H7 (cell line): ENCODE measurements around the gene PHKG2. TPM values are rescaled to one million over a fixed set of nuclear protein-coding genes. Genes with fewer than 3 reads are reported as not detected.
A peak's percentile ranks its signal among the peaks of the same experiment; 100 is the strongest.

ENCODE experiments used
- DNase-seq: peaks from one replicate; pipeline ENCODE4 v3.0.0; 2012
- H3K27me3 ChIP-seq: 2 replicates; pipeline ENCODE4 v1.6.0; 2011; ENCODE audit warnings: mild to moderate bottlenecking, low read length; ENCODE audit not compliant: control insufficient read depth, insufficient read depth
- H3K36me3 ChIP-seq: replicated peaks from 2 replicates; pipeline ENCODE4 v1.5.1; 2011; ENCODE audit warnings: low read length; ENCODE audit not compliant: control insufficient read depth, insufficient read depth
- H3K4me3 ChIP-seq: 2 replicates; pipeline ENCODE4 v1.5.1; 2011; ENCODE audit warnings: low read depth, mild to moderate bottlenecking, control low read depth, low read length, moderate library complexity; ENCODE audit not compliant: insufficient read depth
- total RNA-seq: library from RNA; depleted of rRNA; stranded (reverse); fragments of >200 nt; shearing (Covaris generic); gene quantifications from 2 replicates; pipeline ENCODE4 v1.2.3, GENCODE V29; 2014

Gene PHKG2
- total RNA-seq, 1 experiment from 2014 or later, result 27.0 TPM

DNA sequence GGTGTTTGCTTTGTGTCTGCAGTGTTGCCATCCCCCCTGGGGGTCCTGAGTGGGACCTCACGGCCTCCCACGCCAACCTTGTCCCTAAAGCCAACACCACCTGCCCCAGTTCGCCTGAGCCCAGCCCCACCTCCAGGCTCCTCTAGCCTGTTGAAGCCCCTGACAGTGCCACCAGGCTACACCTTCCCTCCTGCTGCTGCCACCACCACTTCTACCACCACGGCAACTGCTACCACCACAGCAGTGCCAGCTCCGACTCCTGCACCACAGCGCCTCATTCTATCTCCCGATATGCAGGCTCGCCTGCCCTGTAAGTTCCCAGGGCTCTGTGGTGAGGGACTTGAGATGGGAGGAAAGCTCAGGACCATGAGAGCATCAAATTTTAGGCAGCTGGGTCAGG, 27.1 kb upstream of the PHKG2 start:
- Histone ChIP-seq H3K27me3 (no peaks in the 10 kb centered on the region), H3K4me3 (no peak overlapping the region), H3K36me3 (peaks cover 53% of the 10 kb centered on the region)
- no peak for DNase-seq

DNA sequence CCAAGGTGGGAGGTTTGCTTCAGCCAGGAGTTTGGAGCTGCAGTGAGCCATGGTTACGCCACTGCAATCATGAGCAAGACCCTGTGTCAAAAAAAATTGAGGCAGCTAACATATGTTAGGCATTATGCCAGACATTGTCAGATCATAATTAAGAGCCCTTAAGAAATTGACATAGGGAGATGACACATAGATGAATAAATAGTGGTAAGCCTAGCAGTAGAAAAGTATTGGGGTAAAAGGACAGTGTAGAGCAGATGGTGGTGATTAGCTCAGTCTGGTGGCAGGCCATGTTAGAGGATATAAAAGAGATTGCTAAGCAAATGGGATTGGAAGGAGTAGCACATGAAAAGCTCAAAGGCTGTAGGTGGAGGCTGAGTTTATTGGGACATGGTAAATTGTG, 26.6 kb upstream of the PHKG2 start:
- Histone ChIP-seq H3K4me3 (no peak overlapping the region), H3K36me3 (peaks cover 51% of the 10 kb centered on the region), H3K27me3 (no peaks in the 10 kb centered on the region)
- DNase-seq, result no peak

DNA sequence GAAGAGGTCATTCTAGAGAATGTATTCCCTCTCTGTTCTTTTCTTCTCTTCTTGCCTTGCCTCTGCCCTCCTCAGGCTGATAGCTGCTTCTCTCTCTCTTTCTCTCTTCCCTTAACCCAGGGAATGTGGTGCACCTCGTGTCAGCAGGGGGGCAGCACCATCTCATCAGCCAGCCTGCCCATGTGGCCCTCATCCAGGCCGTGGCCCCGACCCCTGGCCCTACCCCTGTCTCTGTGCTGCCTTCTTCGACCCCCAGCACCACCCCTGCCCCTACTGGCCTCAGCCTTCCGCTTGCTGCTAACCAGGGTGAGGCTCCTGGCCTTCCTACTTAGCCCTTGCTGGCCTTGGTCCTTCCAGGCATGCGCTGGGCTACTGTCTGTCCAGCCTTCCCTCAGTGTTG, 25.8 kb upstream of the PHKG2 start:
- Histone ChIP-seq H3K36me3 (peaks cover 44% of the 10 kb centered on the region), H3K27me3 (no peaks in the 10 kb centered on the region), H3K4me3 (no peak overlapping the region)
- peak; percentile 63 for DNase-seq

DNA sequence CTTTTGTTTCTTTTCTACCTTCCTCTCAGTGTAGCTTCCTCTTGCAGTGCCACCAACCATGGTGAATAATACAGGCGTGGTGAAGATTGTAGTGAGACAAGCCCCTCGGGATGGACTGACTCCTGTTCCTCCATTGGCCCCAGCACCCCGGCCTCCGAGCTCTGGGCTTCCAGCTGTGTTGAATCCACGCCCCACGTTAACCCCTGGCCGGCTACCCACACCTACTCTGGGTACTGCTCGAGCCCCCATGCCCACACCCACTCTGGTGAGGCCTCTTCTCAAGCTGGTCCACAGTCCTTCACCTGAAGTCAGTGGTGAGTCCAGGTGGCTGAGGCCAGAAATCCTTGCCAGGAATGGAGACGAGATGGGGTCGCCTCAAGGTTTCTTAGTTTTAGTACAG, 25.3 kb upstream of the PHKG2 start:
- DNase-seq, result no peak
- peaks cover 44% of the 10 kb centered on the region for H3K36me3 ChIP-seq
- no peaks in the 10 kb centered on the region for H3K27me3 ChIP-seq
- H3K4me3 ChIP-seq, result no peak overlapping the region

DNA sequence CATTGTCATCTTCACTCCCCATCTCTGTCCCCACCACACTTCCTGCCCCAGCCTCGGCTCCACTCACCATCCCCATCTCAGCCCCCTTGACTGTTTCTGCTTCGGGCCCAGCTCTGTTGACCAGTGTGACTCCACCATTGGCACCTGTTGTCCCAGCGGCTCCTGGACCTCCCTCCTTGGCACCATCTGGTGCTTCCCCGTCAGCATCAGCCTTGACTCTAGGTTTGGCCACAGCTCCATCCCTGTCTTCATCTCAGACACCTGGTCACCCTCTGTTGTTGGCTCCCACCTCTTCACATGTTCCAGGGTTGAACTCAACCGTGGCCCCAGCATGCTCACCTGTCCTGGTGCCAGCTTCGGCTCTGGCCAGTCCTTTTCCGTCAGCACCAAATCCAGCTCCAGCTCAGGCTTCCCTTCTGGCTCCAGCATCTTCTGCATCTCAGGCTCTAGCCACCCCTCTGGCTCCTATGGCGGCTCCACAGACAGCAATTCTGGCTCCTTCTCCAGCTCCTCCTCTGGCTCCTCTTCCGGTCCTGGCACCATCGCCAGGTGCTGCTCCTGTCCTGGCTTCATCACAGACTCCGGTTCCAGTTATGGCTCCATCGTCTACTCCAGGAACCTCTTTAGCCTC, 24.4 kb upstream of the PHKG2 start:
- Histone ChIP-seq H3K4me3 (no peak overlapping the region), H3K36me3 (peaks cover 44% of the 10 kb centered on the region), H3K27me3 (no peaks in the 10 kb centered on the region)
- no peak for DNase-seq

DNA sequence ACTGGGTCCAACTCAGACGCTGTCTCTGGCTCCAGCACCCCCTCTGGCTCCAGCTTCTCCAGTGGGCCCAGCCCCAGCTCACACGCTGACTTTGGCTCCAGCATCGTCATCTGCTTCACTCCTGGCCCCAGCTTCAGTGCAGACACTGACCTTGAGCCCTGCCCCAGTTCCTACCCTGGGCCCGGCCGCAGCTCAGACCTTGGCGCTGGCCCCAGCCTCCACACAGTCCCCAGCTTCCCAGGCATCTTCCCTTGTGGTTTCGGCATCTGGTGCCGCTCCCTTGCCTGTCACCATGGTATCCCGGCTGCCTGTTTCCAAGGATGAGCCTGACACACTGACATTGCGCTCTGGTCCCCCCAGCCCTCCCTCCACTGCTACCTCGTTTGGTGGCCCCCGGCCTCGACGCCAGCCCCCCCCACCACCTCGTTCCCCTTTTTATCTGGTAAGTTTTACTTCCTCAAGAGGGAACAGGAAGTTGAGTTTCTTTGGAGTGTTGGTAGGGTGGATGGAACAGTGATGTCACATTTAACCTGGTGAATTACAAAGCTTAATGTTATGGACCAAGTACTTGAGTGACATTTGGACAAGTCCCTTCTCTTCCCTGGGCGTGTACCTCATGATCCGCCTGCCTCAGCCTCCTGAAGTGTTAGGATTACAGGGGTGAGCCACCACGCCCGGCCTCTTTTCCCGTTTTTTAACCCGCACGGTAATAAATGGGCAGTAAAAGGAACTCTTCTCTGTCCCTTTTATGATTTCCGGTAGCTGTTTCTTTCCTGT, 23.4 kb upstream of the PHKG2 start:
- peaks cover 45% of the 10 kb centered on the region for H3K36me3 ChIP-seq
- H3K27me3 ChIP-seq, result no peaks in the 10 kb centered on the region
- peak; percentile 43 for DNase-seq
- H3K4me3 ChIP-seq, result no peak overlapping the region

DNA sequence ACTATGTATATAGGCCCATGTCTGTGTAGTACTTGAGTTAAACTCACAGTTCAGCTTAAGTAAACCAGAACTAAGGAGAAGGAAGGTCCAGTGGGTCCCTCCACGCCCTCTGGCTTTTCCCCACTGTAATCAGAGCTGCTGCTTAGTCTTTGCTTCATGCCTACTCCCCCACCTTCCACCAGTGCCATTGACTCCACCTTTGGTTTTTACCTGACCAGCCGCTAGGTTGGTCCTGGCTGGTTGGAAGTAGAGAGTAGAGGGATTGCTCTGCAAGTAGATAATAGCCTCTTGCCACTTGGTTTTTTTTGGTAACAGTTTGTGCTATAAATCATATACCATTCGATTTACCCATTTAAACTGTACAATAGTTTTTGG, 22.8 kb upstream of the PHKG2 start:
- Histone ChIP-seq H3K36me3 (peaks cover 46% of the 10 kb centered on the region), H3K27me3 (no peaks in the 10 kb centered on the region)
- DNase-seq, result no peak

DNA sequence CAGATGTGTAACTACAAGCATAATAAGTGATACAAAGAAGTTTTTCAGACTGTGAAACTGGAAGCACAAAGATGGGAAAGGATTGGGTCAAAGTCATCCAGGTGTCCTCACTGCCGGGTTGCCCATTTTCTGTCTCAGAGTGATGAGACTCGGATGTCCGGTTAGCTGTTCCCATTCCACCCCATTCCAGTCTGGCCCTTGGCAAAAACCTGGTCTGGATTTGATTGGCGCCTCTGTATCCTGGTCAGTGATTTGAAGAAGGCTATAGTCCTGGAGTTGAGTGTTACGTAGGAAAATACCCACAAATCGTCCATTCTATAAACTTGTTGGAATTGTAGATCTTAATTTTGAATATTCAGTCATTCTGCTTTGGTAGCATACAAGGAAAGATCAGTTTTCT, 19.9 kb upstream of the PHKG2 start:
- Histone ChIP-seq H3K4me3 (no peak overlapping the region), H3K36me3 (peaks cover 33% of the 10 kb centered on the region), H3K27me3 (no peaks in the 10 kb centered on the region)
- DNase-seq, result no peak

More for the DNA sequence above, 22.8 kb upstream of the PHKG2 start:
- H3K4me3 ChIP-seq, result no peak overlapping the region

DNA sequence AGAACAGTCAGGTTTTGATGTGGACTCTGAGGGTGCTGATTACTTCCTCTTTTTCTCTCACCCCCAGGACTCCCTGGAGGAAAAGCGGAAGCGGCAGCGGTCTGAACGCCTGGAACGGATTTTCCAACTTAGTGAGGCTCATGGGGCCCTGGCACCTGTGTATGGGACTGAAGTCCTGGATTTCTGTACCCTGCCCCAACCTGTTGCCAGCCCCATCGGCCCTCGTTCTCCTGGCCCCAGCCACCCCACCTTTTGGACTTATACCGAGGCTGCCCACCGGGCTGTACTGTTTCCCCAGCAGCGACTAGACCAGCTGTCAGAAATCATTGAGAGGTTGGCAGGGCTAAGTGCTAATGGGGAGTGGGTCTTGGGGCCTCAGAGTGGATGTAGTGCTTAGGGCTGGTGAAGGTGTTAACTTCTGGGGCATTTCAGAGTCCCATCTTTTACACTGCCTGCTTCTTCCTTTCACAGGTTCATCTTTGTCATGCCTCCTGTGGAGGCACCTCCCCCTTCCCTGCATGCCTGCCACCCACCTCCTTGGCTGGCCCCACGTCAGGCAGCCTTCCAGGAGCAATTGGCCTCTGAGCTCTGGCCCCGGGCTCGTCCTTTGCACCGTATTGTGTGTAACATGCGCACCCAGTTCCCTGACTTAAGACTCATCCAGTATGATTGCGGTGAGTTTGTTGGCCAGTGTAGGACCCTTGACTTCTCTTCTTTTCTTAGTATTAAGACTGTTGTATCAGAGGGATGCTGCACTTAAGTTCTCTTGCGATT, 19.1 kb upstream of the PHKG2 start:
- no peak for DNase-seq
- H3K27me3 ChIP-seq, result no peaks in the 10 kb centered on the region
- peaks cover 31% of the 10 kb centered on the region for H3K36me3 ChIP-seq
- H3K4me3 ChIP-seq, result no peak overlapping the region

DNA sequence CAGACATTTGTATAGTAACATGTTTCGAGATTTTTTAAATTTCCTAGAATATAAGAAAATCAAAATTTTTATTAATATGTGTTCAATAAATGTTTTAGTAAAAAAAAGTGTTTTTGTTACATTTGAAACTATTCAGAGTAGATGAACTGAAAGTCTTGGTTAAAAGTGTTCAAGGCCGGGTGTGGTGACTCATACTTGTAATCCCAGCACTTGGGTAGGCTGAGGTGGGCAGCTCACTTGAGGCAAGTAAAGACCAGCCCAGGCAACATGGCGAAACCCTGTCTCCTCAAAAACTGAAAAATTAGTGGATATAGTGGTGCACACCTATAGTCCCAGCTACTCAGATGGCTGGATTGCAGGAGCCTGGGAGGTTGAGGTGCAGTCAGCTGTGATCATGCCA, 16.8 kb upstream of the PHKG2 start:
- Histone ChIP-seq H3K36me3 (peaks cover 33% of the 10 kb centered on the region), H3K4me3 (no peak overlapping the region), H3K27me3 (no peaks in the 10 kb centered on the region)
- DNase-seq, result no peak

DNA sequence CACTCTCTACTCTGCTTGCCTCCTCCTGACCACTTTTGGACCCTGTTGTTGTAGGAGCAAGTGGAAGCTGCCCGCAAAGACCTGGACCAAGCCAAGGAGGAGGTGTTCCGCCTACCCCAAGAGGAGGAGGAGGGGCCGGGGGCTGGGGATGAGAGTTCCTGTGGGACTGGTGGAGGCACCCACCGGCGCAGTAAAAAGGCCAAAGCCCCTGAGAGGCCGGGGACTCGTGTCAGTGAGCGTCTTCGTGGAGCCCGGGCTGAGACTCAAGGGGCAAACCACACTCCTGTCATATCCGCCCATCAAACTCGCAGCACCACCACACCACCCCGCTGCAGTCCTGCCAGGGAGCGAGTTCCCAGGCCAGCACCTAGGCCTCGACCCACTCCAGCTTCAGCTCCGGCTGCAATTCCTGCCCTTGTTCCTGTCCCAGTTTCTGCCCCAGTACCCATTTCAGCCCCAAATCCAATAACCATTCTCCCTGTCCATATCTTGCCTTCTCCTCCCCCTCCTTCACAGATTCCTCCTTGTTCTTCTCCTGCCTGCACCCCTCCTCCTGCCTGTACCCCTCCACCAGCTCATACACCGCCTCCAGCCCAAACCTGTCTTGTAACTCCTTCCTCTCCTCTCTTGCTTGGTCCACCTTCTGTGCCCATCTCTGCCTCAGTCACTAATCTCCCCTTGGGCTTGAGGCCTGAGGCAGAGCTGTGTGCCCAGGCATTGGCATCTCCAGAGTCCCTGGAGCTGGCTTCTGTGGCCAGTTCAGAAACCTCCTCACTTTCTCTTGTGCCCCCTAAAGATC, 11.0 kb upstream of the PHKG2 start:
- H3K36me3 ChIP-seq, result peaks cover 36% of the 10 kb centered on the region

DNA sequence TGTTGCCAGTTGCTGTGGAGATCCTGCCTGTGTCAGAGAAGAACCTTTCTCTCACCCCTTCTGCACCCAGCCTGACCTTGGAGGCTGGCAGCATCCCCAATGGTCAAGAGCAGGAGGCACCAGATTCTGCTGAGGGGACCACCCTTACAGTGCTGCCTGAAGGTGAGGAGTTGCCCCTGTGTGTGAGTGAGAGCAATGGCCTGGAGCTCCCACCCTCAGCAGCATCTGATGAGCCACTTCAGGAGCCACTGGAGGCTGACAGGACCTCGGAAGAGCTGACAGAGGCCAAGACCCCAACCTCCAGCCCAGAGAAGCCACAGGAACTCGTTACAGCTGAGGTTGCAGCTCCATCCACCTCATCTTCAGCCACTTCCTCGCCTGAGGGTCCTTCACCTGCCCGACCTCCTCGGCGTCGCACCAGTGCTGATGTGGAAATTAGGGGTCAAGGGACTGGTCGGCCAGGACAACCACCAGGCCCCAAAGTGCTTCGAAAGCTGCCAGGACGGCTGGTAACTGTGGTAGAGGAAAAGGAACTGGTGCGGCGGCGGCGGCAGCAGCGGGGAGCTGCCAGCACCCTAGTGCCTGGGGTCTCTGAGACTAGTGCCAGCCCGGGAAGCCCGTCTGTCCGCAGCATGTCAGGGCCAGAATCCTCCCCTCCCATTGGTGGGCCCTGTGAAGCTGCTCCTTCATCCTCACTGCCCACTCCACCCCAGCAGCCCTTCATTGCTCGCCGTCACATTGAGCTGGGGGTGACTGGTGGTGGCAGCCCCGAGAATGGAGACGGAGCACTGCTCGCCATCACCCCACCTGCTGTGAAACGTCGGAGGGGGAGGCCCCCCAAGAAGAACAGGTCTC, 10.2 kb upstream of the PHKG2 start:
- no peaks in the 10 kb centered on the region for H3K27me3 ChIP-seq
- H3K36me3 ChIP-seq, result peaks cover 35% of the 10 kb centered on the region
- DNase-seq, result peak; percentile 30
- no peak overlapping the region for H3K4me3 ChIP-seq

More for the DNA sequence above, 11.0 kb upstream of the PHKG2 start:
- DNase-seq, result peak; percentile 34
- no peak overlapping the region for H3K4me3 ChIP-seq
- H3K27me3 ChIP-seq, result no peaks in the 10 kb centered on the region

DNA sequence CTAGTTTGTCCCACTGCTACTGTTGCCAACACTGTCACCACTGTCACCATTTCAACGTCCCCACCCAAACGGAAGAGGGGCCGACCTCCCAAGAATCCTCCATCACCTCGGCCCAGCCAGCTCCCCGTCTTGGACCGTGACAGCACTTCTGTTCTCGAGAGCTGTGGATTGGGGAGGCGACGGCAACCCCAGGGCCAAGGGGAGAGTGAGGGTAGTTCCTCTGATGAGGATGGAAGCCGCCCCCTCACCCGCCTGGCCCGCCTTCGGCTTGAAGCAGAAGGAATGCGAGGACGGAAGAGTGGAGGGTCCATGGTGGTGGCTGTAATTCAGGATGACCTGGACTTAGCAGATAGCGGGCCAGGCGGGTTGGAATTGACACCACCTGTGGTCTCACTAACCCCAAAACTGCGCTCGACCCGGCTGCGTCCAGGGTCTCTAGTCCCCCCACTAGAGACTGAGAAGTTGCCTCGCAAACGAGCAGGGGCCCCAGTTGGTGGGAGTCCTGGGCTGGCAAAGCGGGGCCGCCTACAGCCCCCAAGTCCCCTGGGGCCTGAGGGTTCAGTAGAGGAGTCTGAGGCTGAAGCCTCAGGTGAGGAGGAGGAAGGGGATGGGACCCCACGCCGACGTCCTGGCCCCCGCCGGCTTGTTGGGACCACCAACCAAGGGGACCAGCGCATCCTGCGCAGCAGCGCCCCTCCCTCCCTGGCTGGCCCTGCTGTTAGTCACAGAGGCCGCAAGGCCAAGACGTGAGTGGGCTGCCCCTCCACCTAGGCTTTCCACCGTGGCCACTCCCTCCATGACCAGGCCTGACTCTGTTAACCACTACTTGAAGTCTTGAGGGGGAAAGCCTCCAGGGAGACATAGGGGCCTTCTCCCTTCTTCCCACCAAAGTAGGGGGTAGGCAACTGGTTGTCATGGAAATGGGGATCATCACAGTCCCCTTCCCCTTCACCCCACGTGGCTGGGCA, 9.0 kb upstream of the PHKG2 start:
- H3K4me3 ChIP-seq, result no peak overlapping the region
- H3K36me3 ChIP-seq, result peaks cover 25% of the 10 kb centered on the region
- no peaks in the 10 kb centered on the region for H3K27me3 ChIP-seq
- DNase-seq, result peak; percentile 60
